Measurements from ENCODE around the gene GNL3.
"Not testable (repeated sequence)": the region's sequence is repeated elsewhere in the genome, so short reads cannot be mapped to it uniquely, and the experiment has no call there.

GNL3 gene

DNA sequence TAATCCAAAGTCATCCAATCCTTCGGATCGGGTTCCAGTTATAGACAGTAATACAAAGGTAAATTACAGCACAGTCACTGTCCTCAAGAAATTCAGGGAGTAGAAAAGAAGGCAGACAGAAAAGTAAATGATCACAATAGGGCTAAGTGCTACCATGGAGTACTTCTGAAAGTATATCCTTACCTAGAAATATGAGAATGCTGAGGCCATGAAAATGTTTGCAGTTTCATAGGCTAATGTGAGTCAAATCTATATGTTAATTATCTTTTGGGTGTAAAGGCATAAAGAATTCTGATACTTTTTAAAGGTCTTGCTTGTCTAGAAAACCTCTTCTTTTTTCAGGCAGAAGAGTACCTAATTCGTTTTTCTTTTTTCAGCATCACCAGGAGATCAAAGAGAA lies 29.9 kb upstream of the GNL3 start:
- ChIA-PET POLR2A (no interaction called here), CTCF (no interaction called here)
- no peak overlapping the region for H3K4me3 ChIP-seq (ENCODE audit: control insufficient read depth in 1 of 7, extremely low read depth in 1 of 7, insufficient read depth in 4 of 7, low read depth in 2 of 7, low read length in 6 of 7)
- H3K9me3 ChIP-seq (ENCODE audit: control extremely low read depth in 1 of 5, control insufficient read depth in 4 of 5, insufficient read depth in 2 of 5, low read depth in 1 of 5, low read length in 4 of 5): no peaks in the 10 kb centered on the region
- peaks cover 0 to under 1% (median 0%) of the 10 kb centered on the region in 4 experiments for H3K4me1 ChIP-seq (ENCODE audit: control extremely low read depth in 1 of 4, control insufficient read depth in 4 of 4, insufficient read depth in 4 of 4, low read length in 3 of 4)
- H3K36me3 ChIP-seq (ENCODE audit: control insufficient read depth in 4 of 4, insufficient read depth in 4 of 4, low read length in 3 of 4): peaks cover 31 to 88% (median 51%) of the 10 kb centered on the region in 4 experiments
- no peak overlapping the region for H3K27ac ChIP-seq (ENCODE audit: insufficient read depth in 1 of 2, low read depth in 1 of 2, low read length in 2 of 2, poor library complexity in 1 of 2, severe bottlenecking in 2 of 2)
- DNase-seq: no peak
- WGBS (ENCODE audit: insufficient coverage): 93% methylated on average over 2 of the region's 3 CpGs
- H3K27me3 ChIP-seq (replicated peaks in 2 of 5; ENCODE audit: control insufficient read depth in 4 of 5, insufficient read depth in 5 of 5, low read length in 4 of 5): no peaks in the 10 kb centered on the region

- H3K4me3 ChIP-seq (ENCODE audit: control insufficient read depth in 1 of 7, extremely low read depth in 1 of 7, insufficient read depth in 4 of 7, low read depth in 2 of 7, low read length in 6 of 7): no peak overlapping the region
- CTCF ChIA-PET: no interaction called here
- DNase-seq: no peak
- H3K36me3 ChIP-seq (ENCODE audit: control insufficient read depth in 4 of 4, insufficient read depth in 4 of 4, low read length in 3 of 4): peaks cover 31 to 78% (median 49%) of the 10 kb centered on the region in 4 experiments
- no peak overlapping the region for H3K27ac ChIP-seq (ENCODE audit: insufficient read depth in 1 of 2, low read depth in 1 of 2, low read length in 2 of 2, poor library complexity in 1 of 2, severe bottlenecking in 2 of 2)
- POLR2A ChIA-PET: no interaction called here
- no peaks in the 10 kb centered on the region for H3K4me1 ChIP-seq (ENCODE audit: control extremely low read depth in 1 of 4, control insufficient read depth in 4 of 4, insufficient read depth in 4 of 4, low read length in 3 of 4)
- no peaks in the 10 kb centered on the region for H3K9me3 ChIP-seq (ENCODE audit: control extremely low read depth in 1 of 5, control insufficient read depth in 4 of 5, insufficient read depth in 2 of 5, low read depth in 1 of 5, low read length in 4 of 5)
- WGBS (ENCODE audit: insufficient coverage): 62% methylated on average over 2 of the region's 3 CpGs
- H3K27me3 ChIP-seq (replicated peaks in 2 of 5; ENCODE audit: control insufficient read depth in 4 of 5, insufficient read depth in 5 of 5, low read length in 4 of 5): no peaks in the 10 kb centered on the region
Measured at GRCh38 chr3:52660046-52660445, 25.8 kb upstream of the GNL3 start.

GRCh38 chr3:52663098-52663497 lies 22.7 kb upstream of the GNL3 start:
- Histone ChIP-seq H3K27ac (ENCODE audit: insufficient read depth in 1 of 2, low read depth in 1 of 2, low read length in 2 of 2, poor library complexity in 1 of 2, severe bottlenecking in 2 of 2) (no peak overlapping the region), H3K4me3 (ENCODE audit: control insufficient read depth in 1 of 7, extremely low read depth in 1 of 7, insufficient read depth in 4 of 7, low read depth in 2 of 7, low read length in 6 of 7) (no peak overlapping the region), H3K36me3 (ENCODE audit: control insufficient read depth in 4 of 4, insufficient read depth in 4 of 4, low read length in 3 of 4) (peaks cover 25 to 66% (median 39%) of the 10 kb centered on the region in 4 experiments), H3K9me3 (ENCODE audit: control extremely low read depth in 1 of 5, control insufficient read depth in 4 of 5, insufficient read depth in 2 of 5, low read depth in 1 of 5, low read length in 4 of 5) (no peaks in the 10 kb centered on the region), H3K4me1 (ENCODE audit: control extremely low read depth in 1 of 4, control insufficient read depth in 4 of 4, insufficient read depth in 4 of 4, low read length in 3 of 4) (no peaks in the 10 kb centered on the region), H3K27me3 (replicated peaks in 2 of 5; ENCODE audit: control insufficient read depth in 4 of 5, insufficient read depth in 5 of 5, low read length in 4 of 5) (no peaks in the 10 kb centered on the region)
- CTCF ChIA-PET: no interaction called here
- DNase-seq: no peak
- POLR2A ChIA-PET: no interaction called here
- 100% methylated on average over 1 of the region's 3 CpGs for WGBS (ENCODE audit: insufficient coverage)

GRCh38 chr3:52670621-52671521 lies 15.0 kb upstream of the GNL3 start:
- peak overlapping the region; percentile 31 to 64 for H3K27ac ChIP-seq (ENCODE audit: insufficient read depth in 1 of 2, low read depth in 1 of 2, low read length in 2 of 2, poor library complexity in 1 of 2, severe bottlenecking in 2 of 2)
- H3K27me3 ChIP-seq (replicated peaks in 2 of 5; ENCODE audit: control insufficient read depth in 4 of 5, insufficient read depth in 5 of 5, low read length in 4 of 5): no peaks in the 10 kb centered on the region
- no peak overlapping the region for H3K4me3 ChIP-seq (ENCODE audit: control insufficient read depth in 1 of 7, extremely low read depth in 1 of 7, insufficient read depth in 4 of 7, low read depth in 2 of 7, low read length in 6 of 7)
- ChIA-PET POLR2A (no interaction called here), CTCF (no interaction called here)
- H3K9me3 ChIP-seq (ENCODE audit: control extremely low read depth in 1 of 5, control insufficient read depth in 4 of 5, insufficient read depth in 2 of 5, low read depth in 1 of 5, low read length in 4 of 5): no peaks in the 10 kb centered on the region
- peak; percentile 40 to 87 (median 86) for DNase-seq
- H3K36me3 ChIP-seq (ENCODE audit: control insufficient read depth in 4 of 4, insufficient read depth in 4 of 4, low read length in 3 of 4): peaks cover 11 to 40% (median 28%) of the 10 kb centered on the region in 4 experiments
- H3K4me1 ChIP-seq (ENCODE audit: control extremely low read depth in 1 of 4, control insufficient read depth in 4 of 4, insufficient read depth in 4 of 4, low read length in 3 of 4): peaks cover 0 to 12% (median 8%) of the 10 kb centered on the region in 4 experiments
- 95% methylated on average over 3 of the region's 9 CpGs for WGBS (ENCODE audit: insufficient coverage)

DNA sequence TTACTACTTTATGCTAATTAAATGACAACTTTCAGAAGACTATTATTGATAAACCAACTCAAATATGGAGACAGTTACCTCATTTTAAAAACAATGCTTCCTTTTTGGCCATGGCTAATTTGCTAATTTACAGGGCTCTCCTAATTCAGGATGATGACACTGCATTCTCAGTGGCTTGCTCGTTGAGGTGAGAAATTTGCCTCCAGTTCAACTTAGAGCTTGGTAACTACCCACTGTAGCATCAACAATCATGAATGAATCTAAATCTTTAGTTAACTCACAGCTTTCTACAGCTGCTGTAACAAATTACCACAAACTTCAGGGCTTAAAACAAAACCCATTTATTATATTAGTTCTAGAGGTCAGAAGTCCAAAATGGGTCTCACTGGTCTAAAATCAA lies 14.2 kb upstream of the GNL3 start:
- peaks cover 0 to 12% (median 8%) of the 10 kb centered on the region in 4 experiments for H3K4me1 ChIP-seq (ENCODE audit: control extremely low read depth in 1 of 4, control insufficient read depth in 4 of 4, insufficient read depth in 4 of 4, low read length in 3 of 4)
- peaks cover 9 to 41% (median 32%) of the 10 kb centered on the region in 4 experiments for H3K36me3 ChIP-seq (ENCODE audit: control insufficient read depth in 4 of 4, insufficient read depth in 4 of 4, low read length in 3 of 4)
- H3K27me3 ChIP-seq (replicated peaks in 2 of 5; ENCODE audit: control insufficient read depth in 4 of 5, insufficient read depth in 5 of 5, low read length in 4 of 5): no peaks in the 10 kb centered on the region
- no CpG with 5 or more reads among the region's 1 CpG for WGBS (ENCODE audit: insufficient coverage)
- DNase-seq: no peak
- CTCF ChIA-PET: no interaction called here
- no peak overlapping the region for H3K4me3 ChIP-seq (ENCODE audit: control insufficient read depth in 1 of 7, extremely low read depth in 1 of 7, insufficient read depth in 4 of 7, low read depth in 2 of 7, low read length in 6 of 7)
- POLR2A ChIA-PET: no interaction called here
- no peaks in the 10 kb centered on the region for H3K9me3 ChIP-seq (ENCODE audit: control extremely low read depth in 1 of 5, control insufficient read depth in 4 of 5, insufficient read depth in 2 of 5, low read depth in 1 of 5, low read length in 4 of 5)
- H3K27ac ChIP-seq (ENCODE audit: insufficient read depth in 1 of 2, low read depth in 1 of 2, low read length in 2 of 2, poor library complexity in 1 of 2, severe bottlenecking in 2 of 2): no peak overlapping the region

GRCh38 chr3:52676201-52676600 lies 9.6 kb upstream of the GNL3 start:
- DNase-seq; H3K9me3 ChIP-seq (ENCODE audit: control extremely low read depth in 1 of 5, control insufficient read depth in 4 of 5, insufficient read depth in 2 of 5, low read depth in 1 of 5, low read length in 4 of 5); H3K4me1 ChIP-seq (ENCODE audit: control extremely low read depth in 1 of 4, control insufficient read depth in 4 of 4, insufficient read depth in 4 of 4, low read length in 3 of 4); POLR2A ChIA-PET; H3K27ac ChIP-seq (ENCODE audit: insufficient read depth in 1 of 2, low read depth in 1 of 2, low read length in 2 of 2, poor library complexity in 1 of 2, severe bottlenecking in 2 of 2); CTCF ChIA-PET; H3K27me3 ChIP-seq (replicated peaks in 2 of 5; ENCODE audit: control insufficient read depth in 4 of 5, insufficient read depth in 5 of 5, low read length in 4 of 5); H3K4me3 ChIP-seq (ENCODE audit: control insufficient read depth in 1 of 7, extremely low read depth in 1 of 7, insufficient read depth in 4 of 7, low read depth in 2 of 7, low read length in 6 of 7): not testable (repeated sequence)
- H3K36me3 ChIP-seq (ENCODE audit: control insufficient read depth in 4 of 4, insufficient read depth in 4 of 4, low read length in 3 of 4): peaks cover 18 to 63% (median 46%) of the 10 kb centered on the region in 4 experiments
- WGBS (ENCODE audit: insufficient coverage): 100% methylated on average over 1 of the region's 3 CpGs
